H1 (cell line): ENCODE measurements around the gene DAG1. TPM values are rescaled to one million over a fixed set of nuclear protein-coding genes. Genes with fewer than 3 reads are reported as not detected.

ENCODE experiments used
- CTCF ChIA-PET: fragments of 300-600 bp; sonication (Branson Sonifier 250); formaldehyde crosslinking; loops from one replicate; lab custom pipeline; 2021; ENCODE audit not compliant: partially characterized antibody; lab: Charles Lee
- POLR2A ChIA-PET: fragments of 300-600 bp; sonication (Branson Sonifier 250); formaldehyde crosslinking; loops from one replicate; lab custom pipeline; 2021; ENCODE audit warnings: inconsistent platforms; ENCODE audit not compliant: partially characterized antibody; lab: Charles Lee
- DNase-seq, 2 experiments: peaks; one replicate each; pipeline versions ENCODE4 v3.0.0 to v3.0.0-alpha.2; 2010 to 2022; ENCODE audit warnings: low spot score in 2 of 2, low read depth in 1 of 2, mixed read lengths in 1 of 2
- FAIRE-seq: peaks from 2 replicates; lab custom pipeline; 2011; peaks lifted over from hg19 to GRCh38; lab: Jason Lieb, UNC
- H2AFZ ChIP-seq: 2 replicates; pipeline ENCODE4 v1.8.1; 2012; ENCODE audit warnings: low read length, inconsistent platforms
- H2AK5ac ChIP-seq: 2 replicates; pipeline ENCODE4 v1.6.1; 2013; ENCODE audit warnings: low read depth, low read length
- H2BK120ac ChIP-seq: replicated peaks from 2 replicates; pipeline ENCODE3; 2013; ENCODE audit warnings: low read depth, low read length, inconsistent platforms
- H2BK12ac ChIP-seq: 2 replicates; pipeline ENCODE4 v1.6.1; 2013; ENCODE audit warnings: low read depth, low read length
- H2BK15ac ChIP-seq: 2 replicates; pipeline ENCODE4 v1.6.1; 2013; ENCODE audit warnings: low read length
- H2BK20ac ChIP-seq: 2 replicates; pipeline ENCODE4 v1.6.1; 2013; ENCODE audit warnings: low read length
- H2BK5ac ChIP-seq: 2 replicates; pipeline ENCODE4 v1.6.1; 2013; ENCODE audit warnings: low read depth, low read length
- H3K14ac ChIP-seq: 2 replicates; pipeline ENCODE4 v1.6.1; 2013; ENCODE audit warnings: inconsistent platforms; ENCODE audit not compliant: insufficient read length
- H3K18ac ChIP-seq: 2 replicates; pipeline ENCODE4 v1.6.1; 2013; ENCODE audit warnings: low read length; ENCODE audit errors: extremely low read depth
- H3K23ac ChIP-seq: 2 replicates; pipeline ENCODE4 v1.6.1; 2013; ENCODE audit warnings: inconsistent platforms; ENCODE audit not compliant: insufficient read length
- H3K23me2 ChIP-seq: 2 replicates; pipeline ENCODE4 v1.6.1; 2013; ENCODE audit warnings: low read depth, low read length
- H3K27ac ChIP-seq: 2 replicates; pipeline ENCODE4 v1.6.1; 2011; ENCODE audit warnings: low read depth, low read length, inconsistent platforms
- H3K27me3 ChIP-seq, 4 experiments: replicated peaks in 1 of 4; 1 replicate in 1 of 4; 2 replicates in 3 of 4; pipeline versions ENCODE4 v1.6.1 to v1.8.1; 2011 to 2013; ENCODE audit warnings: low read length in 3 of 4, mild to moderate bottlenecking in 3 of 4, inconsistent platforms in 2 of 4, mixed read lengths in 2 of 4, moderate library complexity in 1 of 4; ENCODE audit not compliant: control insufficient read depth in 3 of 4, insufficient read depth in 3 of 4; ENCODE audit errors: extremely low read depth in 1 of 4
- H3K36me3 ChIP-seq, 4 experiments: 2 replicates each; pipeline versions ENCODE4 v1.6.1 to v1.8.1; 2011 to 2013; ENCODE audit warnings: mild to moderate bottlenecking in 4 of 4, low read length in 3 of 4, moderate library complexity in 2 of 4, control low read depth in 1 of 4, inconsistent platforms in 1 of 4; ENCODE audit not compliant: insufficient read depth in 4 of 4, control insufficient read depth in 2 of 4
- H3K4ac ChIP-seq: replicated peaks from 2 replicates; pipeline ENCODE3; 2013; ENCODE audit warnings: low read length, low read depth, mixed read lengths, inconsistent platforms; ENCODE audit not compliant: insufficient read length
- H3K4me1 ChIP-seq, 4 experiments: replicated peaks in 1 of 4; 1 replicate in 1 of 4; 2 replicates in 3 of 4; pipeline versions ENCODE4 v1.6.1 to v1.8.1; 2011 to 2013; ENCODE audit warnings: low read length in 3 of 4, inconsistent platforms in 2 of 4, mixed read lengths in 1 of 4; ENCODE audit not compliant: insufficient read depth in 4 of 4, control insufficient read depth in 3 of 4
- H3K4me2 ChIP-seq, 2 experiments: 2 replicates each; pipeline versions ENCODE4 v1.6.1 to v1.8.1; 2011 to 2013; ENCODE audit warnings: low read depth in 2 of 2, low read length in 2 of 2, control low read depth in 1 of 2, inconsistent platforms in 1 of 2, mild to moderate bottlenecking in 1 of 2; ENCODE audit not compliant: insufficient read depth in 1 of 2
- H3K4me3 ChIP-seq, 4 experiments: fragments of 200-600, 300-600 bp in 1 of 4; sonication (generic), shearing (Covaris generic), sonication (Bioruptor Twin) in 1 of 4; 2 replicates each; pipeline versions ENCODE4 v1.5.1 to v1.8.1; 2011 to 2016; ENCODE audit warnings: low read length in 4 of 4, low read depth in 3 of 4, control low read depth in 2 of 4, inconsistent platforms in 2 of 4, mild to moderate bottlenecking in 2 of 4, mixed read lengths in 1 of 4, moderate library complexity in 1 of 4; ENCODE audit not compliant: insufficient read depth in 2 of 4; ENCODE audit errors: extremely low read depth in 1 of 4
- H3K56ac ChIP-seq: replicated peaks from 2 replicates; pipeline ENCODE3; 2013; ENCODE audit warnings: low read depth, mild to moderate bottlenecking, mixed read lengths, low read length, inconsistent platforms; ENCODE audit not compliant: insufficient read length
- H3K79me1 ChIP-seq: 2 replicates; pipeline ENCODE4 v1.6.1; 2013; ENCODE audit warnings: low read depth, low read length, control low read depth
- H3K79me2 ChIP-seq, 2 experiments: 2 replicates each; pipeline versions ENCODE4 v1.6.1 to v1.8.1; 2012 to 2013; ENCODE audit warnings: low read length in 2 of 2, mild to moderate bottlenecking in 2 of 2, inconsistent platforms in 1 of 2; ENCODE audit not compliant: insufficient read depth in 2 of 2, control insufficient read depth in 1 of 2
- H3K9ac ChIP-seq, 4 experiments: replicated peaks in 1 of 4; 1 replicate in 1 of 4; 2 replicates in 3 of 4; pipeline versions ENCODE4 v1.6.1 to v1.8.1; 2011 to 2013; ENCODE audit warnings: low read depth in 3 of 4, low read length in 3 of 4, control low read depth in 2 of 4, mild to moderate bottlenecking in 2 of 4, moderate library complexity in 2 of 4, inconsistent platforms in 1 of 4; ENCODE audit errors: extremely low read depth in 1 of 4
- H3K9me3 ChIP-seq, 2 experiments: 2 replicates each; pipeline versions ENCODE4 v1.6.1 to v1.8.1; 2012 to 2013; ENCODE audit warnings: mild to moderate bottlenecking in 2 of 2, moderate library complexity in 2 of 2, control low read depth in 1 of 2, inconsistent platforms in 1 of 2, low read depth in 1 of 2, low read length in 1 of 2, mixed read lengths in 1 of 2; ENCODE audit not compliant: insufficient read depth in 2 of 2
- H4K20me1 ChIP-seq, 2 experiments: replicated peaks in 1 of 2; 2 replicates each; pipeline versions ENCODE3 to v1.8.1; 2011 to 2013; ENCODE audit warnings: inconsistent platforms in 2 of 2, low read length in 2 of 2, mild to moderate bottlenecking in 1 of 2; ENCODE audit not compliant: insufficient read depth in 2 of 2, control insufficient read depth in 1 of 2
- H4K5ac ChIP-seq: 2 replicates; pipeline ENCODE4 v1.6.1; 2013; ENCODE audit warnings: low read length, low read depth, mixed read lengths, inconsistent platforms; ENCODE audit not compliant: insufficient read length
- H4K8ac ChIP-seq: 2 replicates; pipeline ENCODE4 v1.8.0; 2013; ENCODE audit warnings: mild to moderate bottlenecking, moderate library complexity, low read length, inconsistent platforms; ENCODE audit not compliant: insufficient read depth; ENCODE audit errors: extremely low read depth
- H4K91ac ChIP-seq: replicated peaks from 2 replicates; pipeline ENCODE3; 2013; ENCODE audit warnings: low read length, mixed read lengths, inconsistent platforms; ENCODE audit not compliant: insufficient read length
- TAF1 ChIP-seq: IDR thresholded peaks from 2 replicates; pipeline ENCODE4 v1.6.1; 2011; ENCODE audit warnings: mild to moderate bottlenecking, low read depth, low read length
- WGBS, 2 experiments: shearing (Covaris generic) in 1 of 2; methylation state at CpG; one replicate each; pipeline versions ENCODE4 v1.1.6 to v1.1.7; 2013 to 2015; ENCODE audit warnings: low lambda C conversion rate in 2 of 2, mixed read lengths in 2 of 2, inconsistent platforms in 1 of 2, low coverage in 1 of 2, missing lambda C conversion rate in 1 of 2; ENCODE audit not compliant: insufficient replicate concordance in 2 of 2, insufficient coverage in 1 of 2, insufficient read length in 1 of 2; ENCODE audit errors: extremely low coverage in 1 of 2, missing lambda C conversion rate in 1 of 2; 5-methylcytosine and 5-hydroxymethylcytosine counted together
- polyA plus RNA-seq, 7 experiments: library from polyadenylated mRNA; depleted of rRNA in 3 of 7; stranded (reverse) in 5 of 7; unstranded in 2 of 7; fragments of >200 nt in 5 of 7; fragments of 200-250 nt in 2 of 7; gene quantifications; 1 replicate in 5 of 7; 2 replicates in 1 of 7; 4 replicates in 1 of 7; pipeline versions ENCODE4 v1.2.1 to v1.2.3, GENCODE V29; 2011 to 2013; ENCODE audit warnings: missing spikeins in 2 of 7, mixed read lengths in 2 of 7
- total RNA-seq: library from RNA; stranded (reverse); fragmentation: NEBNext Ultra II Directional; extraction: Animal tissue kit (Norgen Biotek cat#: 25700); gene quantifications from 2 replicates; pipeline ENCODE4 v1.2.1, GENCODE V29; 2021

The DAG1 gene
- total and polyA plus RNA-seq, 2 of the 8 experiments (the other 6 are each of a cell fraction or from before 2014, with no cell fraction given), result 97.5 to 138 TPM

GRCh38 chr3:49533786-49534519 lies 63.9 kb downstream of the DAG1 start:
- POLR2A ChIA-PET, result interaction anchor here (0.7 to 2.2 kb wide), 3 partner anchors 35 to 85 kb away, joined by 3 to 8 read pairs (median 5); partner anchors contain the start of gene DAG1
- no peak for DNase-seq
- peaks cover 9 to 11% of the 10 kb centered on the region in 2 experiments for H4K20me1 ChIP-seq
- H2AFZ ChIP-seq, result no peak overlapping the region
- no peaks in the 10 kb centered on the region for H3K79me2 ChIP-seq
- peaks cover 14 to 29% (median 22%) of the 10 kb centered on the region in 4 experiments for H3K36me3 ChIP-seq
- WGBS, 2 experiments, result 91% methylated on average over 9 of the region's 9 CpGs; no CpG with 5 or more reads in 1 of the 2 experiments
- H4K91ac ChIP-seq, result no peak overlapping the region
- H3K27me3 ChIP-seq, result no peaks in the 10 kb centered on the region
- H3K27ac ChIP-seq, result no peak overlapping the region
- CTCF ChIA-PET, result interaction anchor here (0.5 to 1.2 kb wide), 5 partner anchors 16 to 1898 kb away, joined by 3 to 4 read pairs (median 3); no protein-coding TSS in a partner anchor
- no peak overlapping the region for H3K4ac ChIP-seq
- no peak for FAIRE-seq
- no peak overlapping the region for H3K18ac ChIP-seq
- no peak overlapping the region for H2AK5ac ChIP-seq
- no peak overlapping the region for H2BK120ac ChIP-seq
- no peak overlapping the region for H3K4me3 ChIP-seq
- no peak overlapping the region for H2BK15ac ChIP-seq
- H3K9ac ChIP-seq, result no peak overlapping the region
- no peaks in the 10 kb centered on the region; the same call in 1 of the 2 replicates for H3K79me1 ChIP-seq
- TF ChIP-seq TAF1, result no peak
- H2BK12ac ChIP-seq, result no peak overlapping the region
- no peak overlapping the region for H3K23ac ChIP-seq
- no peaks in the 10 kb centered on the region for H3K9me3 ChIP-seq
- H3K4me1 ChIP-seq, result peaks cover 0 to 20% (median 5%) of the 10 kb centered on the region in 4 experiments; a peak in 6 of 7 replicates
- no peak overlapping the region for H4K8ac ChIP-seq
- H3K4me2 ChIP-seq, result no peak overlapping the region
- H3K56ac ChIP-seq, result no peak overlapping the region
- H2BK5ac ChIP-seq, result no peak overlapping the region
- no peaks in the 10 kb centered on the region for H3K23me2 ChIP-seq
- H4K5ac ChIP-seq, result no peak overlapping the region
- H3K14ac ChIP-seq, result no peak overlapping the region
- H2BK20ac ChIP-seq, result no peak overlapping the region
